ENCODE data around the gene VDR.

- TF ChIP-seq CTCF (optimal IDR thresholded peaks at IDR 0.05 in 1 of 3, IDR thresholded peaks at IDR 0.05 in 1 of 3, conservative IDR thresholded peaks at IDR 0.05 in 1 of 3; ENCODE audit: extremely low read depth in 1 of 3, insufficient read depth in 2 of 3, low read length in 3 of 3) (no peak), EZH2 (IDR thresholded peaks at IDR 0.05; ENCODE audit: low read length) (no peak)
Measured at GRCh38 chr12:47821346-47821706, 83.5 kb downstream of the VDR start.
